Astrocyte (in vitro differentiated cells and primary cell): ENCODE results near the gene KRT74. TPM values are rescaled to one million over a fixed set of nuclear protein-coding genes. Genes with fewer than 3 reads are reported as not detected.
A peak's percentile ranks its signal among the peaks of the same experiment; 100 is the strongest.

Experiments
- DNase-seq: peaks from one replicate; pipeline ENCODE4 v3.0.0-alpha.2; 2010; ENCODE audit warnings: low read depth
- FAIRE-seq: peaks from 2 replicates; lab custom pipeline; 2011; peaks lifted over from hg19 to GRCh38; lab: Jason Lieb, UNC
- H2AFZ ChIP-seq: 2 replicates; pipeline ENCODE4 v1.6.0; 2012; ENCODE audit warnings: low read depth, low read length, inconsistent platforms
- H3K27ac ChIP-seq: 2 replicates; pipeline ENCODE4 v1.5.1; 2011; ENCODE audit warnings: low read depth, low read length, inconsistent platforms
- H3K27me3 ChIP-seq: 2 replicates; pipeline ENCODE4 v1.6.0; 2011; ENCODE audit warnings: low read length, inconsistent platforms; ENCODE audit not compliant: insufficient read depth
- H3K36me3 ChIP-seq: 2 replicates; pipeline ENCODE4 v1.5.1; 2011; ENCODE audit warnings: low read length, inconsistent platforms; ENCODE audit not compliant: insufficient read depth
- H3K4me1 ChIP-seq: 2 replicates; pipeline ENCODE4 v1.5.1; 2011; ENCODE audit warnings: low read length, inconsistent platforms; ENCODE audit not compliant: insufficient read depth
- H3K4me2 ChIP-seq: 2 replicates; pipeline ENCODE4 v1.6.0; 2012; ENCODE audit warnings: low read length, inconsistent platforms
- H3K4me3 ChIP-seq: 2 replicates; pipeline ENCODE4 v1.5.1; 2011; ENCODE audit warnings: low read depth, mild to moderate bottlenecking, low read length, inconsistent platforms; ENCODE audit not compliant: insufficient read depth
- H3K79me2 ChIP-seq: 2 replicates; pipeline ENCODE4 v1.6.0; 2012; ENCODE audit warnings: mild to moderate bottlenecking, low read length, inconsistent platforms; ENCODE audit not compliant: insufficient read depth
- H3K9ac ChIP-seq: 2 replicates; pipeline ENCODE4 v1.6.0; 2012; ENCODE audit warnings: mild to moderate bottlenecking, low read length, inconsistent platforms
- H3K9me3 ChIP-seq: 2 replicates; pipeline ENCODE4 v1.5.1; 2012; ENCODE audit warnings: low read depth, mild to moderate bottlenecking, low read length, inconsistent platforms; ENCODE audit not compliant: insufficient read depth
- H4K20me1 ChIP-seq: 2 replicates; pipeline ENCODE4 v1.6.0; 2012; ENCODE audit warnings: low read length, inconsistent platforms; ENCODE audit not compliant: insufficient read depth
- H3K27ac Mint-ChIP-seq: one replicate; pipeline ENCODE4 v1.8.0; 2021; ENCODE audit warnings: mild to moderate bottlenecking, mixed read lengths; ENCODE audit not compliant: unreplicated experiment
- H3K27me3 Mint-ChIP-seq: one replicate; pipeline ENCODE4 v1.8.0; 2021; ENCODE audit warnings: low read depth, mixed read lengths; ENCODE audit not compliant: unreplicated experiment
- H3K36me3 Mint-ChIP-seq: one replicate; pipeline ENCODE4 v1.8.0; 2021; ENCODE audit warnings: low read depth, mixed read lengths; ENCODE audit not compliant: unreplicated experiment
- H3K4me1 Mint-ChIP-seq: one replicate; pipeline ENCODE4 v1.8.0; 2021; ENCODE audit warnings: low read depth, mixed read lengths; ENCODE audit not compliant: unreplicated experiment
- H3K4me3 Mint-ChIP-seq: one replicate; pipeline ENCODE4 v1.8.0; 2021; ENCODE audit warnings: mild to moderate bottlenecking, moderate library complexity, mixed read lengths; ENCODE audit not compliant: unreplicated experiment
- H3K9me3 Mint-ChIP-seq: one replicate; pipeline ENCODE4 v1.8.0; 2021; ENCODE audit warnings: mild to moderate bottlenecking, mixed read lengths; ENCODE audit not compliant: unreplicated experiment
- EZH2 ChIP-seq: IDR thresholded peaks from 2 replicates; pipeline ENCODE4 v1.6.1; 2012; ENCODE audit warnings: mild to moderate bottlenecking, low read length, inconsistent platforms; ENCODE audit not compliant: insufficient read depth
- total RNA-seq: library from RNA; stranded (reverse); gene quantifications from 2 replicates; pipeline ENCODE4 v1.2.1, GENCODE V29; 2021
- TF ChIP-seq, protein P1 (sequence below): IDR thresholded peaks from 2 replicates; pipeline ENCODE4 v1.5.1; 2011; ENCODE audit warnings: low read depth, mild to moderate bottlenecking, inconsistent platforms, low read length, moderate library complexity; ENCODE audit not compliant: insufficient read depth

The KRT74 gene
- total RNA-seq, 1 donor from 2014 or later: not detected

DNA sequence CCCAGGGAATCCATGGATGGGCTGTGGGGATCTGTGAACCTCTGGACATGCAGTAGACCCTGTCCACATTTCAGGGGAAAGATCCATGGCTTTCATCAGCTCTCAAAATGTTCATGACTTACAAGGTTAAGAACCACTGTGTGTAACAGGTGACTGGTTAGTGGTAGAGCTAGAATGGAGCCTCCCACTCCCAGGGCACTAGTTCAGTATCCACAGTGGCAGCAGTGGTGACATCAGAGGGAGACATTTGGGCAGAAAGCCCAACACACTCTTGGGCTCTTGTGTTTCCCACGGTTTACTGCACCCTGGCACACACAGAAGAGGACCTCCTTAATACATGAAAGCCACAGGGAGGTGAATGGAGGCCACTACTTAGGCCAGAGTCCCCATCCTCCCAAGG is 9.1 kb downstream of the KRT74 start:
- H3K4me3 ChIP-seq: no peak overlapping the region
- H3K4me1 Mint-ChIP-seq: no peaks in the 10 kb centered on the region
- no peak for FAIRE-seq

DNA sequence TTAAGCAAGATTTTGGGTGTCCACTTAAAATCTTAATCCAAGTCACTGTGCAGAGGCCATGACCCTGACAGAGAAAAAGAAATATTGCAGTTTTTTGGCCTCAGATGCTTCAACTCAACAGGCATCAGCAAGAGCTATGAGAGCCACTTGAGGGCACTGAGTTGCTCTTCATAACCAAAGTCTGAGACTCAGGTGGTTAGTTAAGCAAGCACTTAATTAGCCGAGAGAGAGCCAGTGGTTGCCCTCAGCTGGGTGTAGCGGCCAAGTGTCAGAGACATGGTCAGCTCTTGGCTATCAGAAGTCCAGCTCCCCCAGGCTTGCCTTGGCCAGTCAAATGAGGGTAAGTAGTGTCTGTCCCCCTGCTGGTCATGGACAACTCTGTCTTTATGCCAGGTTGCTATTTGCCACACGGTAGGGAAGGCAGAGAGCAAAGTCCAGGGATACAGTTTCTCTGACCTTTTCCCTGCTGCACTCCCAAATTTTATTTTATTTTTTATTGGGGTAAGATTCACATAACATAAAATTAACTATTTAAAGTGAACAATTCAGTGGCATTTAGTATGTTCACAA is 11.7 kb downstream of the KRT74 start:
- H3K36me3 Mint-ChIP-seq: no peaks in the 10 kb centered on the region
- TF ChIP-seq, protein P1, sequence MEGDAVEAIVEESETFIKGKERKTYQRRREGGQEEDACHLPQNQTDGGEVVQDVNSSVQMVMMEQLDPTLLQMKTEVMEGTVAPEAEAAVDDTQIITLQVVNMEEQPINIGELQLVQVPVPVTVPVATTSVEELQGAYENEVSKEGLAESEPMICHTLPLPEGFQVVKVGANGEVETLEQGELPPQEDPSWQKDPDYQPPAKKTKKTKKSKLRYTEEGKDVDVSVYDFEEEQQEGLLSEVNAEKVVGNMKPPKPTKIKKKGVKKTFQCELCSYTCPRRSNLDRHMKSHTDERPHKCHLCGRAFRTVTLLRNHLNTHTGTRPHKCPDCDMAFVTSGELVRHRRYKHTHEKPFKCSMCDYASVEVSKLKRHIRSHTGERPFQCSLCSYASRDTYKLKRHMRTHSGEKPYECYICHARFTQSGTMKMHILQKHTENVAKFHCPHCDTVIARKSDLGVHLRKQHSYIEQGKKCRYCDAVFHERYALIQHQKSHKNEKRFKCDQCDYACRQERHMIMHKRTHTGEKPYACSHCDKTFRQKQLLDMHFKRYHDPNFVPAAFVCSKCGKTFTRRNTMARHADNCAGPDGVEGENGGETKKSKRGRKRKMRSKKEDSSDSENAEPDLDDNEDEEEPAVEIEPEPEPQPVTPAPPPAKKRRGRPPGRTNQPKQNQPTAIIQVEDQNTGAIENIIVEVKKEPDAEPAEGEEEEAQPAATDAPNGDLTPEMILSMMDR: peak; percentile 8
- no peak for TF ChIP-seq EZH2
- H3K4me1 Mint-ChIP-seq: no peaks in the 10 kb centered on the region
- peaks cover 76% of the 10 kb centered on the region for H3K27me3 Mint-ChIP-seq
- peaks cover 33% of the 10 kb centered on the region for H3K27me3 ChIP-seq
- no peaks in the 10 kb centered on the region for H3K36me3 ChIP-seq
- no peaks in the 10 kb centered on the region for H3K4me1 ChIP-seq
- FAIRE-seq (no peak), DNase-seq (no peak)
- H3K4me3 ChIP-seq: no peak overlapping the region
- H3K79me2 ChIP-seq: no peaks in the 10 kb centered on the region
- H2AFZ ChIP-seq: no peak overlapping the region
- H4K20me1 ChIP-seq: no peaks in the 10 kb centered on the region
- H3K9me3 ChIP-seq: no peaks in the 10 kb centered on the region
- no peak overlapping the region for H3K27ac ChIP-seq
- H3K4me2 ChIP-seq: no peak overlapping the region
- H3K9me3 Mint-ChIP-seq: peaks cover 3% of the 10 kb centered on the region
- H3K27ac Mint-ChIP-seq: no peak overlapping the region
- no peak overlapping the region for H3K9ac ChIP-seq
- H3K4me3 Mint-ChIP-seq: no peak overlapping the region

More for the DNA sequence above, 9.1 kb downstream of the KRT74 start:
- H3K9me3 ChIP-seq: no peaks in the 10 kb centered on the region
- Mint-ChIP-seq H3K9me3 (peaks cover 3% of the 10 kb centered on the region), H3K4me3 (no peak overlapping the region), H3K27ac (no peak overlapping the region), H3K36me3 (no peaks in the 10 kb centered on the region), H3K27me3 (peaks cover 72% of the 10 kb centered on the region)
- no peak overlapping the region for H2AFZ ChIP-seq
- H3K9ac ChIP-seq: no peak overlapping the region
- no peaks in the 10 kb centered on the region for H4K20me1 ChIP-seq
- H3K36me3 ChIP-seq: no peaks in the 10 kb centered on the region
- H3K79me2 ChIP-seq: no peaks in the 10 kb centered on the region
- DNase-seq: no peak
- H3K27me3 ChIP-seq: peaks cover 39% of the 10 kb centered on the region
- no peaks in the 10 kb centered on the region for H3K4me1 ChIP-seq
- TF ChIP-seq EZH2: no peak
- TF ChIP-seq, protein P1: no peak
- no peak overlapping the region for H3K27ac ChIP-seq
- no peak overlapping the region for H3K4me2 ChIP-seq

DNA sequence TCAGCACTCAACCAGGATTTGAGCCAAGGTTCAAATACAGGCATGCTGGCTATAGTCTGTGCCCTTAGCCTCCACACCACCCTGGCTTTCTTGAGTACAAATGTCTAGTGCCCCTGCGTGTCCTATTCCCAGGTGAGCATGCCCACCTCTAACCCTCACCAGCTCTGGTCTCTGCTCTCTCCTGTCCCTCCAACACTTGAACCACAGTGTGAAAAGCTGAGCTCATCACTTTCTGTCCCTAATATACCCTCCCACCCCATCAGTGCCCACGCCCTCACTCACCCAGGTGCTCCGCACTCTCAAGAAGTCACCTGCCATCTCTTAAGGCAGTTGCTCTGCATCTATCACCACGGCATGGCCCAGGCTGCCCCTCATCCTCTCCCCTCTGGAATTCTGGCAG is 13.7 kb downstream of the KRT74 start:
- no peak for DNase-seq
- Histone ChIP-seq H3K79me2 (no peaks in the 10 kb centered on the region), H3K36me3 (no peaks in the 10 kb centered on the region), H3K9me3 (no peaks in the 10 kb centered on the region), H2AFZ (no peak overlapping the region), H4K20me1 (no peaks in the 10 kb centered on the region), H3K4me1 (no peaks in the 10 kb centered on the region), H3K9ac (no peak overlapping the region), H3K27me3 (peaks cover 22% of the 10 kb centered on the region), H3K4me3 (no peak overlapping the region), H3K4me2 (no peak overlapping the region), H3K27ac (no peak overlapping the region)
- TF ChIP-seq, protein P1: no peak
- no peak for FAIRE-seq
- Mint-ChIP-seq H3K4me1 (no peaks in the 10 kb centered on the region), H3K27ac (no peak overlapping the region), H3K27me3 (peaks cover 73% of the 10 kb centered on the region), H3K4me3 (no peak overlapping the region), H3K36me3 (peaks cover 2% of the 10 kb centered on the region), H3K9me3 (peaks cover 3% of the 10 kb centered on the region)
